Karpas-422 (cell line): ENCODE measurements around the gene ATXN1. TPM values are rescaled to one million over a fixed set of nuclear protein-coding genes. Genes with fewer than 3 reads are reported as not detected.

Source experiments
- DNase-seq: peaks from one replicate; pipeline ENCODE4 v3.0.0-alpha.2; 2015
- H2AFZ ChIP-seq: fragments of 200-600 bp; sonication (generic); 2 replicates; pipeline ENCODE4 v1.6.1; 2014; ENCODE audit warnings: antibody characterized with exemption, low read length, mixed read lengths
- H3K27ac ChIP-seq: fragments of 200-600 bp; sonication (generic); 2 replicates; pipeline ENCODE4 v1.5.1; 2014; ENCODE audit warnings: mild to moderate bottlenecking, low read length, moderate library complexity
- H3K27me3 ChIP-seq: fragments of 200-600 bp; sonication (generic); 2 replicates; pipeline ENCODE4 v1.6.1; 2014; ENCODE audit warnings: low read length, mixed read lengths
- H3K36me3 ChIP-seq: fragments of 200-600 bp; sonication (generic); 2 replicates; pipeline ENCODE4 v1.6.1; 2014; ENCODE audit warnings: low read length, mixed read lengths; ENCODE audit not compliant: insufficient read depth
- H3K4me1 ChIP-seq: fragments of 200-600 bp; sonication (generic); 2 replicates; pipeline ENCODE4 v1.6.1; 2014; ENCODE audit warnings: mild to moderate bottlenecking, low read length, mixed read lengths
- H3K4me2 ChIP-seq: fragments of 200-600 bp; sonication (generic); 2 replicates; pipeline ENCODE4 v1.6.1; 2014; ENCODE audit warnings: low read length, low read depth, mild to moderate bottlenecking; ENCODE audit not compliant: poor library complexity, severe bottlenecking
- H3K4me3 ChIP-seq: fragments of 200-600 bp; sonication (generic); 2 replicates; pipeline ENCODE4 v1.5.1; 2014; ENCODE audit warnings: mild to moderate bottlenecking, antibody characterized with exemption, low read length, mixed read lengths
- H3K79me2 ChIP-seq: fragments of 200-600 bp; sonication (generic); 2 replicates; pipeline ENCODE4 v1.6.1; 2014; ENCODE audit warnings: mild to moderate bottlenecking, low read length, mixed read lengths
- H3K9ac ChIP-seq: fragments of 200-600 bp; sonication (generic); 2 replicates; pipeline ENCODE4 v1.6.0; 2014; ENCODE audit warnings: low read length
- H3K9me2 ChIP-seq: fragments of 200-600 bp; sonication (generic), shearing (Covaris generic); replicated peaks from 2 replicates; pipeline ENCODE4 v1.6.0; 2014; ENCODE audit warnings: mild to moderate bottlenecking, low read length, moderate library complexity; ENCODE audit not compliant: insufficient read depth
- H3K9me3 ChIP-seq: fragments of 300-700, 200-600 bp; sonication (generic); 2 replicates; pipeline ENCODE4 v1.6.1; 2014; ENCODE audit warnings: low read length, mixed read lengths
- H4K20me1 ChIP-seq: fragments of 200-600 bp; sonication (generic); 2 replicates; pipeline ENCODE4 v1.6.1; 2014; ENCODE audit warnings: mild to moderate bottlenecking, antibody characterized with exemption, low read length, low read depth; ENCODE audit not compliant: insufficient read depth
- total RNA-seq: library from RNA; depleted of rRNA; stranded (reverse); fragments of >200 nt; shearing (Covaris generic); gene quantifications from 2 replicates; pipeline ENCODE4 v1.2.3, GENCODE V29; 2014; ENCODE audit warnings: low replicate concordance

The ATXN1 gene
- total RNA-seq, 1 experiment from 2014 or later, result 0.37 TPM

DNA sequence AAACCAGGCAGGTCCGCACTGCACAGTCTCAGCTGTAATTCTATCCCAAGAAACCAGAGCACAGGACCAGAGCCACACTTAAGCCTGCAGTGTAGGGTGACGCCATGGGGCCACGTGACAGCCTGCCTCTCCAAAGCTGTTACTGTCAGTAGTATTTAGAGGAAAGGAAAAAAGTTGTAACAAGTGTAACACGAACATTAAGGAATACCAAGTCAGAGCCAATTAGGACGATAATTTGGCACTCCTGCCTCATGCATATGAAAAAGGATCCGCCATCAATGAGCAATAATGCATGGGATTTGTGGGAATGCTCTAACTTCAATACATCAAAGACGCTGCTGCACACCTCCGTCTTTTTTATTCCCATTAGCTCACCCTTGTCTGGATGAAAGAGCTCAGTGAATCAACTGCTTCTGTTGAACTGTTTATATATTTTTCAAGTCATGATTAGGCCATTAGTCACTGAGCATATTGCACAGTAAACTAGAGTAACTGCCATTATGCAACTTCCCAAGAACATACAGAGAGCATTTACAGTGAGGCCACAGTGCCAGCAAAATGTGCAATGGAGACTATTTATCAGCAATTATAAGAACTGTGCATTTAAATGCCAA is 79.9 kb downstream of the ATXN1 start:
- H3K79me2 ChIP-seq, result no peaks in the 10 kb centered on the region
- H3K27me3 ChIP-seq, result no peaks in the 10 kb centered on the region
- no peaks in the 10 kb centered on the region for H3K4me1 ChIP-seq
- DNase-seq, result no peak
- no peak overlapping the region for H2AFZ ChIP-seq
- H3K9me3 ChIP-seq, result no peaks in the 10 kb centered on the region
- H3K9ac ChIP-seq, result no peak overlapping the region
- H3K4me2 ChIP-seq, result no peak overlapping the region
- no peak overlapping the region for H3K27ac ChIP-seq
- no peaks in the 10 kb centered on the region for H4K20me1 ChIP-seq
- no peak overlapping the region for H3K4me3 ChIP-seq
- no peaks in the 10 kb centered on the region for H3K36me3 ChIP-seq
- no peaks in the 10 kb centered on the region for H3K9me2 ChIP-seq

GRCh38 chr6:16679050-16679449 is 82.2 kb downstream of the ATXN1 start:
- Histone ChIP-seq H3K4me1 (no peaks in the 10 kb centered on the region), H3K36me3 (no peaks in the 10 kb centered on the region), H3K27ac (no peak overlapping the region), H3K9me3 (no peaks in the 10 kb centered on the region), H3K27me3 (no peaks in the 10 kb centered on the region), H3K9me2 (no peaks in the 10 kb centered on the region), H3K4me2 (no peak overlapping the region), H2AFZ (no peak overlapping the region), H3K79me2 (no peaks in the 10 kb centered on the region), H4K20me1 (no peaks in the 10 kb centered on the region), H3K4me3 (no peak overlapping the region), H3K9ac (no peak overlapping the region)
- DNase-seq, result no peak

DNA sequence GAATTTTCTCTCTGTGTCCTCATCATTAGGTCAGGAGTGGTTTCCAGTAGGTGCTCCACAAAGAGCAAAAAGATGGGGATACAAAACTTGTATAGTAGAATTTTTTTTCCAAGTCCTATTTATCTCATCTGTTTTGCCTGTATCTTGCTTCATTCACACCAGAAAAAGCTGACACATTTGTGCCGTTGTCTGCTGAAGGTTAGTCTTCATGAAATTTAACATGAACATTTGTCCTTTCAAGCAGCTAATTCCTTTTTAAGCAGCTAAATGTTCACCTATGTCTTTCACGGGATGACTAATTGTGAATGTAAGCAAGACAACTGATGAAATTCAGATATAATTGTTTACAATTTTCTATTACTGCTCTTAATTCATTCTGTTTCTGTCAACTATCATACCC is 83.8 kb downstream of the ATXN1 start:
- Histone ChIP-seq H3K9ac (no peak overlapping the region), H3K27me3 (no peaks in the 10 kb centered on the region), H3K27ac (no peak overlapping the region), H3K4me2 (no peak overlapping the region), H3K4me1 (no peaks in the 10 kb centered on the region), H3K79me2 (no peaks in the 10 kb centered on the region), H4K20me1 (no peaks in the 10 kb centered on the region), H2AFZ (no peak overlapping the region), H3K36me3 (no peaks in the 10 kb centered on the region), H3K4me3 (no peak overlapping the region), H3K9me2 (no peaks in the 10 kb centered on the region), H3K9me3 (no peaks in the 10 kb centered on the region)
- DNase-seq, result no peak

DNA sequence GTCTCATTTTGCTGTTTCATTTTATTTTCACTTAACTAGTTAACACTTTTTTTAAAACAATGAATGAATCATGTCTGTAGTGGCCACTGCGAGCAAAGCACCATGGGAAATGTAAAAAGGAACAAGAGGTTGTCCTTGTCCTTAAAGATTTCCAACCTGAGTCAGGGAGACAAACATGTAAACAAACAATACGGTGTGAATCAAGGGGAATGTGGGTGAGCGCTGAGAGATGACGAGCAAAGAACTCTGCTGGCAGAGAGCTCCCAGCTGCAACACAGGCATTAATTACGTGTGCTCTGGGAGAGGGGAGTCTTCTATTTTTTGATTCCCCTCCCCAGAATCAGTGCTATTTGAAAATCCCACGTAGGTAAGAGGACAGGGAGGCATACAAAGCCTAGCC is 84.3 kb downstream of the ATXN1 start:
- Histone ChIP-seq H3K27ac (no peak overlapping the region), H3K79me2 (no peaks in the 10 kb centered on the region), H3K9me3 (no peaks in the 10 kb centered on the region), H3K4me2 (no peak overlapping the region), H3K9me2 (no peaks in the 10 kb centered on the region), H3K4me3 (no peak overlapping the region), H3K27me3 (no peaks in the 10 kb centered on the region), H2AFZ (no peak overlapping the region), H3K36me3 (no peaks in the 10 kb centered on the region), H3K9ac (no peak overlapping the region), H3K4me1 (no peaks in the 10 kb centered on the region), H4K20me1 (no peaks in the 10 kb centered on the region)
- DNase-seq, result no peak

DNA sequence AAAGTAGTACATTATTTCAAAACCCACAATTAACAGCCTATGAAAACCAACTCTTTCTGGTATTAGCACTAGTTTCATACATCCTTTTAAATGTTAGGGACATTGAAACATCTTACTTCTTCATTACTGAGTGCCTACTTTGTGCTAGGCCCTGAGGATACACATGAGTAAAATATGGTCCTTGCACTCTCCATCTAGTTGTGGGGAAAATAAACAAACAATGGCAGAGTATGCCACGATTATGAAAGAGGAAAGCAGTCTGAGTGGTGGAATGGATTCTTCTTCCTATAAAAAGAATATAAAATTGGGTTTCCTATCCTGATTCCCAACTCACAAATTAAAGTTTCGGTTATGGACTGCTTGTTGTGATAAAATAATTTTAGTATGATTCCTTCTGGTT is 84.9 kb downstream of the ATXN1 start:
- Histone ChIP-seq H3K4me3 (no peak overlapping the region), H3K27me3 (no peaks in the 10 kb centered on the region), H3K9ac (no peak overlapping the region), H3K9me2 (no peaks in the 10 kb centered on the region), H3K36me3 (no peaks in the 10 kb centered on the region), H3K9me3 (no peaks in the 10 kb centered on the region), H3K79me2 (no peaks in the 10 kb centered on the region), H3K4me1 (no peaks in the 10 kb centered on the region), H4K20me1 (no peaks in the 10 kb centered on the region), H2AFZ (no peak overlapping the region), H3K27ac (no peak overlapping the region), H3K4me2 (no peak overlapping the region)
- DNase-seq, result no peak

DNA sequence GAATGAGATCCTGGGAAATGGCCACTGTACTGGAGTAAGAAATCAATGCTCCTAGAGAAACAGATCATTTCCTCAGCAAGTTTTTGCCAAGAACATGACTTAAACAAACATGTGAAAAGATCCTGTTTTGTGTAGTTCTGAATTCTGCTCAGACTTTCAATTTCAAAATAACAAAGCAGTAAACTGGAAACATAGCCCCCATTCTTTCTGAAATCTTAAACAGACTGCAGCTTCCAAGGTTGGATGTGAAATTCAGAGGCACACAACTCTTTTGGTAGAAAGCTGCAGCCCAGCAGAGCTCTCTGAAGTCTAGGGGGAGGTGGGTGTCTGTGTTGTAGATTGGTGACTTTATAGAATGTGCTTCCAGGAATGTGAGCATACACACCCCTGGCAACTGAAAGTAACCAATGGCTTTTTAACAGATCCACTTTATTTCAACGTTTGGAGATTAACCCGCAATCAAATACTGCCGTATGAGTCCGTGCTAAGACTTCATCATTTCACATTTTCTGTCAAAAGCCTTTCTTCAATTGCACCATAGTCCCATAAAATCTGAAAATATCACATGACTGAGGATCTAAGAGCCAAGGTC is 86.4 kb downstream of the ATXN1 start:
- DNase-seq, result no peak
- no peak overlapping the region for H3K4me2 ChIP-seq
- no peaks in the 10 kb centered on the region for H3K27me3 ChIP-seq
- no peaks in the 10 kb centered on the region for H3K79me2 ChIP-seq
- no peaks in the 10 kb centered on the region for H3K9me2 ChIP-seq
- H4K20me1 ChIP-seq, result no peaks in the 10 kb centered on the region
- H2AFZ ChIP-seq, result no peak overlapping the region
- H3K4me1 ChIP-seq, result no peaks in the 10 kb centered on the region
- no peaks in the 10 kb centered on the region for H3K36me3 ChIP-seq
- no peak overlapping the region for H3K9ac ChIP-seq
- H3K9me3 ChIP-seq, result no peaks in the 10 kb centered on the region
- H3K27ac ChIP-seq, result no peak overlapping the region
- H3K4me3 ChIP-seq, result no peak overlapping the region

DNA sequence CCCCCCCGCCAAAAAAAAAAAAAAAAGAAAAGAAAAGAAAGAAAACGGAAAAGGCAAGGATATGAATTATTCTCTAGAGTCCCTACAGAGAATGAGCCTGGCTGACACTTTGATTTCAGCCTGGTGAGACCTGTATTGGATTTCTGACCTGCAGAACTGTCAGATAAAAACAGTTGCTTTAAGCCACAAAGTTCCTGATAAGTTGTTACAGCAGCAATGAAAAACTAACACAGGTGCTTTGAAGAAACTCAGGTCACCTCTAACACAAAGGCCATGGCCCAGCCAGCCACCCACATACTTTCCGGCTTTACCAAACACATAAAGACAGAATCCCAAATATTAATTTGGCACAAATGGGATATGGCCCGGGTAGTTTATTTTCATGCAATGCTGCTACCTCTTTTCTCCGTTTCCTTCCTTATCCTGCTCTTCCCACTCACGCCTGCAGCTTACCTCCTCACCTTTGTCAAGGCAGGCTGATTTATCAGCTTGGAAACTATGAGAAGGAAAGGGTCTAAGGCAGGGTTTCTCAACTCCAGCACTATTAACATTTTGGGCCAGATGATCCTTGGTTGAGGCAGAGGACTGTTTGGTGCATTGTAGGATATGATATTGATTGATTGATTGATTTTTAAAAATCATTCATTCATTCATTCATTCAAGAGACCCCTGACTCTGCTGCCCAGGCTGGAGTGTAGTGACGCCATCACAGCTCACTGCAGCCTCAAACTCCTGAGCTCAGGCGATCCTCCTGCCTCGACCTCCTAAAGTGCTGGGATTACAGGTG is 88.1 kb downstream of the ATXN1 start:
- H3K27ac ChIP-seq, result no peak overlapping the region
- H2AFZ ChIP-seq, result no peak overlapping the region
- no peaks in the 10 kb centered on the region for H3K79me2 ChIP-seq
- no peaks in the 10 kb centered on the region for H3K4me1 ChIP-seq
- H3K9ac ChIP-seq, result no peak overlapping the region
- no peak for DNase-seq
- H3K9me3 ChIP-seq, result no peaks in the 10 kb centered on the region
- H3K27me3 ChIP-seq, result no peaks in the 10 kb centered on the region
- H4K20me1 ChIP-seq, result no peaks in the 10 kb centered on the region
- H3K4me2 ChIP-seq, result no peak overlapping the region
- H3K9me2 ChIP-seq, result no peaks in the 10 kb centered on the region
- H3K36me3 ChIP-seq, result no peaks in the 10 kb centered on the region
- H3K4me3 ChIP-seq, result no peak overlapping the region

DNA sequence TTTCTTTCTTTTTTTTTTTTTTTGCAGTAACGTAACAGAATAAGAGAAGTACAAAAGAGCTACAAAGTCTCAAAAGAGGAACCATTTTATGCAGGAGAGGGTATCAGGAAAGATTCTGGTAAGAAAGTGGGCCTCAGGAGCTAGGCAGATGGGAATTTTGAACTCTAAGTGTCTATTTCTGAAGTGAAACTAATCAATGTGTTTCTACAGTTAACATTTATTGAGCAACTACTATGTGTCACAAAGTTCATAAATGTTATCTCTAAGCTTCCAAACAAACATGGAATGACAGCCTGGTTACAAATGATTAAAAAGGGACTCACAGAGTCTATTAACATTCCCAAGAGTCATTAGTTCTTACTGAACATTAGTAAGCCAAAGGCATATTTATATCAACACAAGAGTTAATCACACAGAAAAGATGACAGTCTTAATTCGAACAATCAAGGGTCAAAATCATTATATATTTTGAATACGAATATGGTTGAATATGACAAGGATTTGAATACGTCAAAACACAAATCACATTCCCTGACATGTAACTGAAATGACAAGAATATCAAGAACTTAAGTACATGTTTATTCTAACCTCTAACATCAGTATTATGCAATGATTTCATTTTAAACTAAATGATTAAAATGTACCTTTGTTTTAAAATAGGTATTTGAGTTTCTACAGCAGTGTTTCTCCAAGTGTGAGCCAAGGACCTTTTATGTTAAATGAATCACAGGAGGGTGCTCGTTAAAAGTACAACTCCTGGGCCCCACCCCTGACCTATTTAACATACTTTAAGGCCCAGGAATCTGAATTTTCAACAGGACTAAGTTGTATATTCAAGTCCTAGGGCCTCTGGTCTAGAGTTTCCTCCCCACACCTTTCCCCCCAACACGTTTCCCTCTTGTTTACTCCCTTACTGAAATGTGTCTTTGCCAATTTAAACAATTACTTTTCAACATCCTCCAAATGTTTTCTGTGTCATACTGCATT is 89.7 kb downstream of the ATXN1 start:
- H3K36me3 ChIP-seq, result no peaks in the 10 kb centered on the region
- no peak overlapping the region for H3K4me3 ChIP-seq
- H3K9me2 ChIP-seq, result no peaks in the 10 kb centered on the region
- H4K20me1 ChIP-seq, result no peaks in the 10 kb centered on the region
- no peak overlapping the region for H3K27ac ChIP-seq
- H3K4me2 ChIP-seq, result no peak overlapping the region
- H2AFZ ChIP-seq, result no peak overlapping the region
- H3K9ac ChIP-seq, result no peak overlapping the region
- no peaks in the 10 kb centered on the region for H3K9me3 ChIP-seq
- no peak for DNase-seq
- no peaks in the 10 kb centered on the region for H3K79me2 ChIP-seq
- no peaks in the 10 kb centered on the region for H3K4me1 ChIP-seq
- no peaks in the 10 kb centered on the region for H3K27me3 ChIP-seq
